SH-SY5Y (cell line): ENCODE measurements around the gene C21orf91.

Source experiments
- GATA2 ChIP-seq: IDR thresholded peaks from 2 replicates; pipeline ENCODE4 v1.6.1; 2011; ENCODE audit warnings: mild to moderate bottlenecking, low read depth, low read length
- GATA3 ChIP-seq: IDR thresholded peaks from 2 replicates; pipeline ENCODE4 v1.6.1; 2011; ENCODE audit warnings: low read depth, mild to moderate bottlenecking, low read length, moderate library complexity

DNA sequence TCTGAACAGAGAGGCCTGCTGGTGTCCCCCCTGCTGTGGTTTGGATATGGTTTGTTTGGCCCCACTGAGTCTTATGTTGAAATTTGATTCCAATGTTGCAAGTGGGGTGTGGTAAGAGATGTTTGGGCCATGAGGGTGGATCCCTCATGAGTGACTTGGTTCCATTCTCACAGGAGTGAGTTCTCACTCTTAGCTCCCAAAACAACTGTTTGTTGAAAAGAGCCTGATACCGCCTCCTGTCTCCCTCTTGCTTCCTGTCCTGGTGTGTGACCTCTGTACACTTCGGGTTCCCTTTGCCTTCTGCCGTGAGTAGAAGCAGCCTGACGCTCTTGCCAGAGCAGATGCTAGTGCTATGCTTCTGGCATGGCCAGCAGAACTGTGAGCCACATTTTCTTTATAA is 60.5 kb downstream of the C21orf91 start:
- TF ChIP-seq GATA2 (no peak), GATA3 (no peak)
